Hematopoietic multipotent progenitor cell treated with erythropoietin and hydrocortisone succinate and interleukin-3 and kit ligand, for 4 days (in vitro differentiated cells): ENCODE results near the gene ICOS.

Source experiments
- DNase-seq: peaks from one replicate; pipeline ENCODE4 v3.0.0-alpha.2; 2015

ICOS gene, protein sequence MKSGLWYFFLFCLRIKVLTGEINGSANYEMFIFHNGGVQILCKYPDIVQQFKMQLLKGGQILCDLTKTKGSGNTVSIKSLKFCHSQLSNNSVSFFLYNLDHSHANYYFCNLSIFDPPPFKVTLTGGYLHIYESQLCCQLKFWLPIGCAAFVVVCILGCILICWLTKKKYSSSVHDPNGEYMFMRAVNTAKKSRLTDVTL

GRCh38 chr2:203936535-203936934 lies at the start of gene ICOS:
Gene ICOS, plus strand, starts transcription at chr2:203936763. Its CDS starts 52 bp downstream, at chr2:203936815.
- peak; percentile 29 for DNase-seq

DNA sequence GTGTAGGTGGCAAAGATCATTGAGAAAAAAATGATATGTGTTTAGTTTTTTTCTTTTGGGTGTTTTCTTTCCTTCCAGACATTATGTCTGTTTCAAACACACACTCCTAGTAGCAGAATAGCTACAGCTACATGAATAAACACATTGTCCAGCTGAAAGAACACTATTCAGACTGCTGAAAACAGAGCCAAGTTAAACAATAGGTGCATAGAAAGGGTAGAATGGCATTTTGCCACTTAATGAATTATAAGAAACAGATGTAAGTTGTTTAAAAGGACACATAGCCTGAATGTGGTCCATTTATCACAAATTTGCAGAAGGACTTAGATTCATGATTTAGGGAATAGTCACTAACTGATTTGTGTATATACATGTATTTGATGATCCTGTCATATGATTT lies 48.9 kb upstream of the ICOS start:
- no peak for DNase-seq

DNA sequence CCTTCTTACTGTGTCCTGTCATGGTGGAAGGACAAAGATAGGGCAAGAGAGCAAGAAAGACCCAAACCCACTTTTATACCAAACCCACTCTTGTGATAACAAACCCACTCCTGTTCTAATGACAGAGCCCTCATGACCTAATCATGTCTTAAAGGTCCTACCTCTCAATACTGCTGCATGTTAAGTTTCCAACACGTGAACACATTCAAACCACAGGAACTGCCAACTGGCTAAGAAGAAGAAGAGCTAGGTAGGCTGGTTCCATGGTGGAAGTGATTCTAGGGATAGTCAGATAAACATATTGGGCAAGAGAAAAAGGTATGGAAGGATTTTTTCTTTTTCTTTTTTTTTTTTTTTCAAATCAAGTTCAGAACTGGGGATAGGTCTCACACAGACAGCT lies 47.0 kb upstream of the ICOS start:
- DNase-seq = no peak

- no peak for DNase-seq
Observed at GRCh38 chr2:203889944-203890343, 46.6 kb upstream of the ICOS start.

DNA sequence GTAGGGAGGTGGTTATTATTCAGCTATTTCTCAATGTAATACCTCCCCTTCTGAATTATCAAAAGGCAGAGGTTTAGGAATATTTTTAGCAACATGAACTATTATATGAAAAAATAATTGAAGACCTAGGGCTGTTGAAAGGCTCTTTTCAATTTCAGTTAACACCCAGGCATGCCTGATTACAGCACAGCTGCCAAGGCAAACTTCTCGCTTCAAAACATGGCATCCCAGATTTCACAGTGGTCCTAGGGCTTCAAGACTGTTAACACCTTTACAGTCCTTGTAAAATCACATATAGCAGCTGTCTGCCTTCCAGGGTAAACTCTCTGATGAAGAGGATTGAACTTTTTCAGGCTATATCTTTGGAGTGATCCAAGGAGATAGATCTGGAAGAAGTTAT lies 45.8 kb upstream of the ICOS start:
- no peak for DNase-seq

GRCh38 chr2:203891474-203891873 lies 45.1 kb upstream of the ICOS start:
- DNase-seq = peak; percentile 41

DNA sequence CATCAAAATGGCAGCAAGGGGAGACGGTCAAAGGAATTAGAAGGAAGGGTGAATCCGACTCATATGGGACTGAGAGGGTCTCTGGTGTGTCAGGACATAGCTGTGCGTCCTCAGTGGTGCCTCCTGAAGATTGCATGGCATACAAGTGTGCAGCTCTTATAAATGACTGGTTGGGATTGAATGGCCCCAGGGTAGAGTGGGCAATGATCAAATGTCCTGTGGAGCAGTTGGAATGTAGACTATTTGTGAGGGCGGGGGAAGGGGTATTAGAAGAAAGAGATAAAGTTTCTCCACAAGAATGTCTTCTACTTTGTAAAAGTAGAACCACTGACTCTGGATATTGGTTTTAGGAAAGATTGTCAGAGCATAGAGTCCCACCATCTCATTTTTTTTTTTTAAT lies 44.4 kb upstream of the ICOS start:
- no peak for DNase-seq

DNA sequence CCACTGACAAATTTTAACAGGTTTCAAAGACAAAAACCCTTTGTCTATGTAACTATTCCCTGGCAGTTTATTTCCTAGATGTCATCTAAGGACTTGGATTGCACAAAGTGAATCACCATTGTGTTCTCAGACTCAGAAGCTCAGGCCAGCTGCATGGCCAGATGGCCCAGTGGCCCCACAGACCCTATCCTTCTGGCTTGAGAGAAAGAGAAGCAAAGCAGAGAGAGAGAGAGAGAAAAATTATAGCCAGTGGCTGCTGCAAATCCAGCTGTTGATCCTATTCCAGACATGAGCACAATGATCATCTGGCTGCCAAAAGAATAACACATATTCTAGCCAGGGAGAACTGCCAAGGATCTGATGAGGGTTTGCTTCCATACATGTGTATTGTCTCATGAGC lies 43.2 kb upstream of the ICOS start:
- no peak for DNase-seq

DNA sequence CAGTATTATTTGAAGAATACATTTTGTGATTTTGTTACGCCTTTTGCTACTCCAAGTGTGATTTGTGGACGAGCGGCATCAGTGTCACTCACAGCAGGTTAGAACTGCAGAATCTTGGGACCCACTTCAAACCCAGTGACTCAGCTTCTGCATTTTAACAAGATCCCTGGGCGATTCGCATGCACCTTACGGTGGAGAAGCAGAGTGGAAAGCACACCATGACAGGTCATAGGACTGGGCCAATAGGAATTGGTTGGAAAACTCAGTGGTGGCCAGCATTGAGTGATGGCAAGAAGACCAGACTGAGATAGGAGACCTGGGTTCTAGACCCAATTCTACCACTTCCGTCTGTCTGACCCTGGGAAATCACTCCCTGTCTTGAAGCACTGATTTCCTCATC lies 42.7 kb upstream of the ICOS start:
- no peak for DNase-seq

DNA sequence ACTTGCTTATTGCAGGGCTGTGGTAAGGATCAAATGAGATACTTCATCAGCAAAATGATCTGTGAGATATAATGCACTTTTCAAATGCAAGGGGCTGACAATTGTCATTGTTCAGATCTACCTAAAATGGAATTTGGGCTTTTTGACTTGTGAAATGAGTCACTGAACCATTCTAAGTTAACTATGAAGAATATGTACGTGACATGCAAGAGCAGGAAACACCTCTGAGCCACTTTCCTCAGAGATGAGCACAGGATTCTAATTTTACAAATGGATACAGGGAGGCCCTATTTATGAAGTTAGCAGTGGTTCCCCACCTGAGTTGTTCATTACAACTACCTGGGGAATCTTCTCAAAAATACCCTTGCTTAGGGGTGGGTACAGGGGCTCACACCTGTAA lies 42.3 kb upstream of the ICOS start:
- DNase-seq = no peak

- no peak for DNase-seq
Observed at GRCh38 chr2:203897544-203897943, 39.0 kb upstream of the ICOS start.

DNA sequence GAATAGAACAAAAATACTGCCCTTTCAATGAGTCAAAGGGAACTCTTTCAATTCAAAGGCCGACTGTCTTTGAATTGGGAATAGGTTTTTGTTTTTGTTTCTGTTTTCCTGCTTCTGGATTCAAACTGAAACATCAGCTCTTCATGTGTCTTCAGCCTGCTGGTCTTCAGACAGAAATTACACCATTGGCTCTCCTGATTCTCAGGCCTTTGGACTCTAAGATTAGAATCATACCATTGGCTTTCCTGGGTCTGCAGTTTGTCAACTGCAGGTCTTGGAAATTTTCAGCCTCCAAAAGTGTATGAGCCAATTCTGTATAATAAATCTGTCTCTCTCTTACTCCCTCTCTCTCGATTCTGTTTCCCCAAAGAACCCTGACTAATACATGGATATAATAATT lies 37.9 kb upstream of the ICOS start:
- no peak for DNase-seq

DNA sequence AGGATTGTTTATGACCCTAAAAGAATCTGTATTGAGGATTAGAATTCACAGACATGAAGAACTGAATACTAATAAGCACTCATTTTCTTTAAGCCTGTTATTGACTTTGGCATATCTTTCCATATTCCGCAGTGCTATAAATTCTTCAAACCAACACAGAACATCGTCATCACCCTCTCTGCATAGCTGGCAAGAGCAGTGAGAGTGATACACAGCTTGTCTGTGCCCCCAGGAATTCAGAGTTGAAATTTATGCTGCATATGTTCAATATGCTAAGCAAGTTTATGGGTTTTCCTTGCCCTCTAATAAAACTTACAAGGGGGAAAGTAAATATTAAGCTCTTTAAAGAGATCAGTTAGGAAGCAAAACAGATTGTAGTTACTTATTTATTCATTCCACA lies 36.3 kb upstream of the ICOS start:
- DNase-seq = no peak

DNA sequence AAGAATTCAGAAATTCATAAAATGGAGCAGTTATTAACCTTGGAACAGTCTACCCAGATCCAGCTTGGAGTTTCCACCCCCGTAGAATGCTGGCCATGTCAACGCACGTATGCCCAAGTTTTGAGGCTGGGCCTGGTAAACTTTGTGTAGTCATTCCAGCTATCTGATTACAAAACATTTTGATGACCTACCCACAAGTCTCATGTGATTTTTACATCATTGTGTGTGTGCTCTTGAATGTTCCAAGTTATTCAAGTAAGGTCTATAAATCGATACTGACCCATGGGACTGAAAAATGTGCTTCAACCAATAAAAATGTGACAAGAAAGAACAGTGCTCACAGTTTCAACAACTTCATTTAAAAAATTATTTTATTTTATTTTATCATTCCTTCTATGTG lies 32.5 kb upstream of the ICOS start:
- DNase-seq = no peak

- no peak for DNase-seq
Observed at GRCh38 chr2:203905656-203906055, 30.9 kb upstream of the ICOS start.

GRCh38 chr2:203908066-203908796 lies 28.3 kb upstream of the ICOS start:
- no peak for DNase-seq

DNA sequence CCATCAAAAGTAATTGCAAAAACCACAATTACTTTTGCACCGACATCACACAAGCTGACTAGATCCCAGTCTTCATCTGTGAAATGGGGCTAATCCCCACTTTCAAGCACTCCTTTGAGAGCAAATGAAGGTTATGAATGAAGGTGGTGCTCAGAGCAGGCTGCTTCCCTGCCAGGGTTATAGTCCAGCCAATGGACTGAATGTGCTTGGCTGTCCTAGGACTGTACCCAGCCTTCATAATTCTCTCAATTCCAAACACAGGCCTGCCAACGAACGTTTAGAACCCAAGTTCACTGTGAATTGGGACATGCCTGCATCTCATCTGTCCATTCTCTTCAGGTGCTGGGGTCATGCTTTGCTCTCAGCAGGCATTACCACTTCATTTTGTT lies 27.8 kb upstream of the ICOS start:
- no peak for DNase-seq

- DNase-seq = peak; percentile 44
Observed at GRCh38 chr2:203909261-203909967, 27.1 kb upstream of the ICOS start.

DNA sequence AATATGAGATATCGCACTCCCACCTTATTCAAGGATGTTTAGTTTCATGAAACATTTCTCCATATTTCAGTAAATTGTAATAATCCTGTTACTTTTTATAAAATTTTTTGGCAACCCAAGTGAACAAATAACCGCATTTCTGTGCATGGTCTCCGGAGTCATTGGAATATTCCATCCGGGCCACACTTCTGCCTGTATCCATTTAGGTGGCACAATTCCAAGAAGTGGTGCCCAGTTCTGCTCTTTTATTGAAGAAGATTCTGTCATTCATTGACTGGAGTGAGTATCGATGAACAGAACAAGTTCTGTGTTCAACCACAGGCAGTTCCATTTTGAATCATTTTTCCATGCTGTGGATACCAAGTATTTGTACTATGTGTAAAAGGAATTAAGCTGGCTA lies 26.6 kb upstream of the ICOS start:
- DNase-seq = no peak

GRCh38 chr2:203913947-203914346 lies 22.6 kb upstream of the ICOS start:
- no peak for DNase-seq

GRCh38 chr2:203914546-203915182 lies 21.9 kb upstream of the ICOS start:
- DNase-seq = no peak

DNA sequence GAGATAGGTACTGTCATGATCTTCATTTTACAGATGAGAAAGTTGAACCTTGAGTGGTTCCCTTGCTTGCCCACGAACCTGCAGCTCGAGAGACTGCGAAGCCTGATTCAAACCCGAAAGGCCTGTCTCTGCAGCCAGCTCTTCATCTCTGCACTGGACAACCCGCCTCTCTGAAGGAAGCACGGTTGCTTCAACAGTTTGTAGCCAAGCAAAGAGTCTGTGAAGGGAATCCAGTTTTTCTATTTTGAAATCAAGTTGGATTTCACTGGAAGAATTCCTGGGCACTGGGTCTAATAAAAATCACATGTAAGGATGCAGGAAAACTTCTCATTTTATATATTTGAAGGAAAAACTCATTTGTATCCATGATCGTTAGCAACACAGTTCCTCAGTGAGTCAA lies 21.3 kb upstream of the ICOS start:
- DNase-seq = no peak

DNA sequence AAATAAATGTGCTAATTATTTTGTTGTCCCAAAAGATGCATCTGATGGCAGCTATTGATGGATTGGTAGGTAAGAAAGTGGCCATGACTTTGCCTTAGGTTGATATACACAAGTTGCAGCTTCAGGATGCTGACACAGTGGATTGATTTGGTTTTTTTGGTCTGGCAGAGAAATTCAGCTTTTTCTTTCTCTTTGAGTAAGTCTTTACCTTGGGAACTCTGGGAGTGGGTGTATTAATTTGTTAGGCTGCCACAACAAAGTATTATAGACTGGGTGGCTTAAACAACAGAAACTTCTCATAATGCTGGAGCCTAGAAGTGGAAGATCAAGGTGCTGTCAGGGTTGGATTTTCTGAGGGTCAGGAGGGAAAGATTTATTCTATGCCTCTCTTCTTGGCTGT lies 19.8 kb upstream of the ICOS start:
- DNase-seq = no peak

DNA sequence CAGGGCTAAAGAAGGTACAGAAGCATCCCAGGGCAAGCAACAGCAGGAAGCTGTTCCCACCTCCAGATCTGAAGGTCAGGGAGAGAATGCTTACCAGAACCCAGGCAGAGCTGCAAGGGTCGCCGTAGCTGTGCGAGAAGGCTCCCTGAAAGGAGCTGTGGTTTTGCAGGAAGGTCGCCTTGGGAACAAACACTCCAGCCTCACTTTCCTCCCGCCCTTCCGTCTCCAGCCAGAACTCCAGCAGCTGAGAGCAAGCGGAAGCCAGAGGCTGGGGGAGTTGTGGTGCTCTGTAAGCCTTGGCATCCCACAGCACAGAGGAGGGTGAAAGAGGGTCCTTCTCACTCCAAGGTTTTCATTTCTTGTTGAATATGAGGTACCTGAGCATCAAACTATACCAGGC lies 18.3 kb upstream of the ICOS start:
- DNase-seq = no peak
